GM03348 (cell line): Measurements from ENCODE around the gene MZB1.

Experiments used
- DNase-seq: peaks from one replicate; pipeline ENCODE4 v3.0.0; 2012; ENCODE audit warnings: low spot score

The MZB1 gene, protein sequence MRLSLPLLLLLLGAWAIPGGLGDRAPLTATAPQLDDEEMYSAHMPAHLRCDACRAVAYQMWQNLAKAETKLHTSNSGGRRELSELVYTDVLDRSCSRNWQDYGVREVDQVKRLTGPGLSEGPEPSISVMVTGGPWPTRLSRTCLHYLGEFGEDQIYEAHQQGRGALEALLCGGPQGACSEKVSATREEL

DNA sequence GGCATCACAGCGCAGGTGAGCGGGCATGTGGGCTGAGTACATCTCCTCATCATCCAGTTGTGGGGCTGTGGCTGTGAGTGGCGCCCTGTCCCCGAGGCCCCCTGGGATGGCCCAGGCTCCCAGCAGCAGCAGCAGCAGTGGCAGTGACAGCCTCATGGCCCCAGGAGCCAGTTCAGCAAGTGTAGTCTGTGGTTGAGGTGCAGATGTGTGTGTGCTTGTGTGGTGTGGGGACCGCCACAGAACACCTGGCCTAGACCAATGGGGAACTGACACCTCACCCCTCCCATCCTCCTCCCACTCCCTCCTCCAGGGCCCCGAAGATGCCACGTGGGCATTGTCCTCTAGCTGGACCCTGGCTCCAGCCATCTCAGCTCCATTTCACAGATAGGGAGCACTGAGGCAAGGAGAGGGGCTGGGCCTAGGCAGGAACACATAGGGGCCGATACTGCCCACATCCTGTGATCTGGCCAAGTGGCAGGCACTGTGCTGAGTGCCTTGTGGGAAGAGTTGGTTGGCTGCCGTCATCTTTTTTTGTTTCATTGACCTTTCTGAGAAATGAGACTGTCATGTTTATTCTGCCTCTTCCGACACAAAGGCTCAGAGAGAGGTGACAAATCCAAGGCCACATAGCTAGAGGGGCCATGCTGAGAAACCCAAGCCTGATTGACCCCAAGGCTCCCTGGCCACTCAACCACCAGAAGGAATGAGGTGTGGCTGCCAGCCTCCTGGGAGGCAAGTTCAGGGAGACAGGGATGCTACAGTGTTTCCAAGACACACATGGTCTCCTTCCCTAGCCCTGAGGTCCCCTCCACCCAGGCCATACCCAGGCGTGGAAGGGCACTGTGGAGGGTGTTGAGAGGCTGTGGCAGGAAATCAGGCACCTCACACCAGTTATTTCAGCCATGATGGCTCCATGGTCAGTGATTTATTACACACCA, at the start of gene MZB1:
TSS of gene MZB1 (minus strand) at position 213 of the 938 bp plus-strand sequence. CDS start at position 156, 57 bp downstream.
- no peak for DNase-seq

- peak; percentile 95 for DNase-seq
Observed at GRCh38 chr5:139439013-139439903, 49.5 kb upstream of the MZB1 start, which contains the start of gene DNAJC18. DNAJC18 (minus strand) TSS chr5:139439525; CDS start chr5:139439445, 80 bp downstream.

DNA sequence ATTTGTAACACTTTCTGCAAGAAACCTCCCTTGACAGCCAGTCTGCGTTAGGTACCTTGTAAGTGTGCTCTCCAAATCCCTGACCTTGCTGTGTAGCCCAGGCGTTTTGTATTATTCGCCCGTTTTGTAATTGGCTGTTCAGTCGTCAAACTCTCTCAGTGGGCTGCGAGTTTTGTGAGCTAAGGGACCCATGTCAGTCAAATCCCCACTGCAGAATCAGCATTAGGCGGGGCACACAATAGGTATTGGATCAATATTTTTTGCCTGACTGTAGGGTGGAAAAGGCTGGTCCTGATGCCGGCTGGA, 48.9 kb upstream of the MZB1 start:
- no peak for DNase-seq

DNA sequence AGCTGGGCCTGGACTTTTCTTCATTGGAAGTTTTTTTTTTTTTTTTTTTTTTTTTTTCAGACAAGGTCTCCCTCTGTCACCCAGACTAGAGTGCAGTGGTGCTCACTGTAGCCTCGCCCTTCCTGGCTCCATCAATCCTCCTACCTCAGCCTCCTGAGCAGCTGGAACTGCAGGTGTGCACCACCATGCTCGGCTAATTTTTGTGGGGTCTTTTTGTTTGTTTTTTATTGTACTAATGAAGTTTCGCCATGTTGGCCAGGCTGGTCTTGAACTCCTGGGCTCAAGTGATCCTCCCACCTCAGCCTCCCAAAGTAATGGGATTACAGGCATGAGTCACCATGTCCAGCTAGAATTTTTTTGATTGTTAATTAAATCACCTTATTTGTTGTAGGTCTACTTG, 46.0 kb upstream of the MZB1 start:
- no peak for DNase-seq

DNA sequence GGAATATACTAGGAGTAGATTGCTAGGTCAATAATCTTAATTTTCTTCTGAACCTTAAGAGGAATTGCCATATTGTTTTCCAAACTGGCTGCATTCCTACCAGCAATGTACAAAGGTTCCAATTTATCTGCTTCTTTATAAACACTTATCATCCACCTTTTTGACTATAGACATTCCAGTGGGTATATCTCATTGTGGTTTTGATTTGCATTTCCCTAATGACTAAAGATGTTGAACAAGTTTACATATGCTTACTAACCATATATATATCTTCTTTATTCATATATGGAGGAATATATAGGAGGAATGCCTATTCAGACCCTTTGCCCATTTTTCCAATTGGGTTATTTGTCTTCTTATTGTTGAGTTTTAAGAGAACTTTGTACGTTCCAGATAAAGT, 42.0 kb upstream of the MZB1 start:
- DNase-seq = no peak

DNA sequence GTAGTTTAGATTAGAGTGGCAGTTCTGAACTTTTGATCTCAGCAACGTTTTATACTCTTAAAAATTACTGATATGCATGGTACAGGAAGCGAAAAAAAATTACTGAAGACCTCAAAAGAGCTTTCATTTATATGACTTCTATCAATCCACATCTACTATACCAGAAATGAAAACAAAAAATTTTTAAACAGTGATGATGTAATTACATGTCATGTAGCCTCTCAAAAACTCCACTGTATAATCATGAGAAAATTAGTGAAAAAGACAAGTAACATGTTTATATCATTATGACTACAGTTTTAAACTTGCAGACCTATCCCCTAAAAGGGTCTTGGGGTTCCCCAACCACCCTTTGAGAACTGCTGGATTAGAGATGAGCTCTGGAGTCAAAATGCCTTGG, 40.3 kb upstream of the MZB1 start:
- no peak for DNase-seq

DNA sequence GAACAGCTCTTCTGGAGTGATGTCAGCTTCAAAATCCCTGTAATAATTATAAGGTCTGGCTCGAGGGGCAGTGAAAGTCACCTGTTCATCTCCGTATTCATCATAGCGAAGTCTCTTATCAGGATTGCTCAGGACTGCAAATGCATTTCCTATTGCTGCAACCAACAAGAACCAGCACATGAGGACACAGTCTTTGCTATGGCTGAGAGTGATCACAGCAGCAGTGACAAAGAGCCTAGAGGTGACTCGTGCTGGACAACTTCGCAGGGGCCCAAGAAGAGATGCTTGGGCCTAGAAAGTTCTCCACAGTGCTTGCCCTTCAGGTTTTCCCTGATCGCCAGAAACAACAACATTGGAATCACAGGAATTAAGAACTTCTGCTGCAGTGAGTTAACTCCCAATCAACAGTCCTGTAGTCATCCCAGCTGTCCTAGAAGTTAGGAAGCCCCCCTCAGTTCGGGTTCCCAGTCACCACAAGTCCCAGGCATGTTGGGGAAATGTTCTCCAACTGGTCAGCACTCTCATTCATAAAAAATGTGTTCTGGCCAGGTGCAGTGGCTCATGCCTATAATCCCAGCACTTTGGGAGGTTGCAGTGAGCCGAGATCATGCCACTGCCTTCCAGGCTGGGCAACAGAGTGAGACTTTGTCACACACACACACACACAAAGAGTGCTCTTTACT, 36.6 kb upstream of the MZB1 start:
- peak; percentile 57 for DNase-seq

DNA sequence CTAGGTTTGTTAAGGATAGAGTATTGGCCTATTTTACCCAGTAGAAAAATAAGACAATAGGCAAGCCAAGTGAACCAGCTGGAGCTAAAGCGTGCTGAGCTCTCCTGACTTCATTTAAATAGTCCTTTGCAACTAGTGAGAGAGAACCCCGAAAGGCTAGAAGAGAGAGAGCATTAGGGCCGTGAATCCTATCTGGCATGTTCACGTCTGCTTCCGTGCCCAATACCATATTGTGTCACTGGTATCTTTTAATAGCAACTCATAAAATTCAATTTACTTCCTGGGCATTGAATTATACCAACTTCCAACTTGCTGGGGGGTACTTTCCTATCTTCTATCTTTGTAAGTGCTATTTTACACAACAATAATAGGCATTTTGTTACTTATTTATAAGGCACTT, 35.8 kb upstream of the MZB1 start:
- DNase-seq = no peak

GRCh38 chr5:139422307-139422893, 32.7 kb upstream of the MZB1 start:
- peak; percentile 84 for DNase-seq

- DNase-seq = no peak
Observed at GRCh38 chr5:139419226-139420192, 29.8 kb upstream of the MZB1 start.

DNA sequence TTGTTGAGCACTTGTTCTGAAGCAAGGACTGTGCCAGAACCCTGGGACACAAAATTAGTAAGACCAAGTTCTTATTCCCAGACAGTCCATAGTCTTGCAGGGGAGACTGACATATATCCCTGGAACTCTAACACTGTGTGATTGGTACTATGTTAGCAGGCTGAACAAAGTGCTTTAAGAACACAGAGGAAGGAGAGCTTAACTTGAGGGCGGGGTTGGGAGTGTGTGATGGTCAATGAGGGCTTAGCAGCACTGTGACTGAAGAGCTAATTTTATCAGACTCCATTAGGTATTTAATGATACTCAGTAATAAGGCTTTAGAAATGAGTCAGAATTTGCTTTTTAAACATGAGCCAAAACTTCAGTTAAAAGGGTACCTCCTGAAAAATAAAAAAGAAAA, 29.1 kb upstream of the MZB1 start:
- DNase-seq = no peak

DNA sequence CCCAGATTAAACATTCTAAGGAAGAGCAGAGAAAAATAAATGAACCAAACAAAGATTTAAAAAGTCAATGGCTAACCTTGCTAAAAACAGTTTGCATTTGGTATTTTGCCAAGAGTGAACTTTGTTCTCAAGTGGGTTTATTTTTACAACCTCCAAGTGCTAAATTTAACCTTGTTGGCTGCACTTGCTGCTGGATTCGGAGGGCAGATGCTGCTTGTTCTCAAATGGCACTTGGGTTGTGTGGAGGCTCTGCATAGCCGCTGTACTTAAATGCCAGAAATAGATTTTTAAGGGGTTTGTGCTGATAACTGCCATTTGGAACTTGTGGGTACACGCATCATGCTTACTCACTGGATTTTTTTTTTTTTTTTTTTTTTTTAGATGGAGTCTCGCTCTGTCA, 27.5 kb upstream of the MZB1 start:
- DNase-seq = no peak

GRCh38 chr5:139416651-139417050, 26.9 kb upstream of the MZB1 start:
- DNase-seq = no peak

DNA sequence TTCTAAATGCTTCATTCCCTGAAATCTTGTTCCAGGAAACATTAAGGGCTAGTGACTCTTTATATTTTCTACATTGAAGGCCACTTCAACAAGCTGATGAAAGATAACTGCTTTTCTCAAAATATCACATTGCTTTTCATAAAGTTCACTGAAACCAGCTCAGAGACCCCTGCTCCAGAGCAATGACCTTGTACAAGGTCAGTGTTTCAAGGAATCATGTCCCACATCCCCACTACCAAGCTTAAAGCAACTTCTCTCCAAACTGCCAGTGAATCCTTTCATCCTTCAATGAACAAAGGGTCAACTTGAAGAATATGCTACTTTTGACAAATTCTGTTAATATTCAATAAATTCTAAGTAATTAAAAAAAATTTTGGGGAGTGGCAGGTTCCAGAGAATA, 26.2 kb upstream of the MZB1 start:
- DNase-seq = no peak

DNA sequence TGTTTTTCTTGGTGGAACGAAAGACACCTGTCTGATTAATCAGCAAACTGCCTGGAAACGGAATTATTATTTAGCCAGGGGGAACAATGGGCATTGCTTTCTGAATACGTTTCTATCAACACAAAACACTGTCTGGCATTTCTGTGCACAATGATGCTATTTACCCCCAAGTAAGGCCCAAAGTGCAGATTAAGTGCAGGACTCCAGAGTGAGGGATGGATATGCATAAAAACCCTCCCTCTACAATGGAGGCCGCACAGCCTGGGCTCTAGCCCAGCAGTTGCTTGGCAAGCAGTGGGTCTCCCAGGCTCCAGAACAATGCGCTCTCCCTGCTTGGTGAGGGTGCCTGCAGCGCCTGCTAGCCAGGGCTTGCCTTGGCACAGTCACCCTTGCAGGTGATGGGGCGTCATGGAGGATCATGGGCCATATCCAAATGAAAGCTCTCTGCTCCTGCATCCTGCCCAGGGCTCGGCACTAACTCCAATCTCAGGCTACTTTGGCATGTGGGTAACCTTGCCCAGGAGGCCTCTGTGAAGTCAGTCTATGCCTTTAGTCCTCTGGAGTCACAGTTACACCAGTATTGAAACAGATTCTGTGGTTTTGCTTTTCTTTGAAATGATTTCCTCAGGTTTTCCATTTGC, 25.6 kb upstream of the MZB1 start:
- DNase-seq = no peak

GRCh38 chr5:139414581-139415130, 24.9 kb upstream of the MZB1 start:
- DNase-seq = no peak

GRCh38 chr5:139413963-139414362, 24.2 kb upstream of the MZB1 start:
- DNase-seq = no peak

- no peak for DNase-seq
Observed at GRCh38 chr5:139413153-139413552, 23.4 kb upstream of the MZB1 start.

GRCh38 chr5:139410993-139411828, 21.5 kb upstream of the MZB1 start:
- DNase-seq = peak; percentile 39
